GM12892 (cell line): Measurements from ENCODE around the gene POLR2F.

Experiments used
- POLR2A ChIP-seq: IDR thresholded peaks from 2 replicates; pipeline ENCODE4 v1.6.1; 2011; ENCODE audit warnings: low read depth, low read length, control low read depth
- POLR2AphosphoS5 ChIP-seq: IDR thresholded peaks from 2 replicates; pipeline ENCODE4 v1.6.1; 2011; ENCODE audit warnings: low read depth, low read length, control low read depth
- TAF1 ChIP-seq: IDR thresholded peaks from 2 replicates; pipeline ENCODE4 v1.6.1; 2011; ENCODE audit warnings: low read depth, mild to moderate bottlenecking, control low read depth, low read length, borderline replicate concordance

- TF ChIP-seq POLR2A: no peak
- TF ChIP-seq POLR2AphosphoS5: no peak
- TF ChIP-seq TAF1: no peak
Observed at GRCh38 chr22:37911697-37912096, 41.8 kb upstream of the POLR2F start.
